Astrocyte of the spinal cord (primary cell): ENCODE data around the gene FNDC10.

Experiments
- DNase-seq: peaks from one replicate; pipeline ENCODE4 v3.0.0; 2011; ENCODE audit warnings: low read depth, low spot score
- H3K4me3 ChIP-seq: 2 replicates; pipeline ENCODE4 v1.5.1; 2011; ENCODE audit warnings: low read depth, mild to moderate bottlenecking, low read length, moderate library complexity
- CTCF ChIP-seq: IDR thresholded peaks from 2 replicates; pipeline ENCODE4 v1.5.1; 2012; ENCODE audit warnings: low read depth, mild to moderate bottlenecking, low read length, inconsistent platforms
- in situ Hi-C: cut with HindIII; loops from 2 replicates; pipeline ENCODE4 v1.10.0; 2017; ENCODE audit warnings: low sequenced_read_pairs

Gene FNDC10

GRCh38 chr1:1624443-1625403 lies 24.8 kb upstream of the FNDC10 start:
- DNase-seq, result no peak
- no peak overlapping the region for H3K4me3 ChIP-seq
- in situ Hi-C loops, result no loop called here
- TF ChIP-seq CTCF, result no peak

- no peak overlapping the region for H3K4me3 ChIP-seq
- in situ Hi-C loops, result no loop called here
- no peak for TF ChIP-seq CTCF
- DNase-seq, result no peak
Observed at GRCh38 chr1:1623631-1624442, 23.9 kb upstream of the FNDC10 start.

- in situ Hi-C loops, result no loop called here
- TF ChIP-seq CTCF, result no peak
- no peak overlapping the region for H3K4me3 ChIP-seq
- no peak for DNase-seq
Observed at GRCh38 chr1:1623181-1623630, 23.3 kb upstream of the FNDC10 start.

GRCh38 chr1:1622788-1623094 lies 22.8 kb upstream of the FNDC10 start:
- H3K4me3 ChIP-seq, result no peak overlapping the region
- in situ Hi-C loops, result no loop called here
- TF ChIP-seq CTCF, result no peak
- no peak for DNase-seq

GRCh38 chr1:1622010-1622787 lies 22.3 kb upstream of the FNDC10 start:
- H3K4me3 ChIP-seq, result no peak overlapping the region
- in situ Hi-C loops, result no loop called here
- peak; percentile 27 for DNase-seq
- TF ChIP-seq CTCF, result no peak

GRCh38 chr1:1621173-1622009 lies 21.5 kb upstream of the FNDC10 start:
- no peak overlapping the region for H3K4me3 ChIP-seq
- no peak for DNase-seq
- in situ Hi-C loops, result no loop called here
- no peak for TF ChIP-seq CTCF
